ENCODE measurements around the gene CEP112.

DNA sequence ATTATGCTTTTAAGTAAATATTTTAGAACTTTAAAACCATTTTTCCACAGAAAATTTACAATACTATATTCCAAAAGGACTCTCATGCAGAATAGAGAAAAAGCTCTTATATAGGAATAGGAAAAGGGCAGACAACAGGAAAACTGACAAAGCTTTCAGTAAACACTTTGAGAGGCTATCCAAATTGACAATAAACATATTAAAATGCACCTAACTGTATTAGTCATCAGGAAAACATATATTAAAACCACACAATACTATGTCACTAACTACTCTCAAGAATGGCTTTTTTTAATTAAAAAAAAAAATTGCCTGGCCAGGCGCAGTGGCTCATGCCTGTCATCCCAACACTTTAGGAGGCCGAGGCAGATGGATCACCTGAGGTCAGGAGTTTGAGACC is 77.3 kb downstream of the CEP112 start:
- TF ChIP-seq, protein P1, sequence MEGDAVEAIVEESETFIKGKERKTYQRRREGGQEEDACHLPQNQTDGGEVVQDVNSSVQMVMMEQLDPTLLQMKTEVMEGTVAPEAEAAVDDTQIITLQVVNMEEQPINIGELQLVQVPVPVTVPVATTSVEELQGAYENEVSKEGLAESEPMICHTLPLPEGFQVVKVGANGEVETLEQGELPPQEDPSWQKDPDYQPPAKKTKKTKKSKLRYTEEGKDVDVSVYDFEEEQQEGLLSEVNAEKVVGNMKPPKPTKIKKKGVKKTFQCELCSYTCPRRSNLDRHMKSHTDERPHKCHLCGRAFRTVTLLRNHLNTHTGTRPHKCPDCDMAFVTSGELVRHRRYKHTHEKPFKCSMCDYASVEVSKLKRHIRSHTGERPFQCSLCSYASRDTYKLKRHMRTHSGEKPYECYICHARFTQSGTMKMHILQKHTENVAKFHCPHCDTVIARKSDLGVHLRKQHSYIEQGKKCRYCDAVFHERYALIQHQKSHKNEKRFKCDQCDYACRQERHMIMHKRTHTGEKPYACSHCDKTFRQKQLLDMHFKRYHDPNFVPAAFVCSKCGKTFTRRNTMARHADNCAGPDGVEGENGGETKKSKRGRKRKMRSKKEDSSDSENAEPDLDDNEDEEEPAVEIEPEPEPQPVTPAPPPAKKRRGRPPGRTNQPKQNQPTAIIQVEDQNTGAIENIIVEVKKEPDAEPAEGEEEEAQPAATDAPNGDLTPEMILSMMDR (IDR thresholded peaks at IDR 0.05): no peak
- TF ChIP-seq ZNF317 (CRISPR knock-in tag; IDR thresholded peaks at IDR 0.05; ENCODE audit: borderline replicate concordance, low read depth): no peak
- TF ChIP-seq RELA (CRISPR knock-in tag; IDR thresholded peaks at IDR 0.05; ENCODE audit: borderline replicate concordance): no peak
- no peak for TF ChIP-seq NR3C1 (CRISPR knock-in tag; conservative IDR thresholded peaks at IDR 0.05; ENCODE audit: low read depth)
- TF ChIP-seq, protein P2, sequence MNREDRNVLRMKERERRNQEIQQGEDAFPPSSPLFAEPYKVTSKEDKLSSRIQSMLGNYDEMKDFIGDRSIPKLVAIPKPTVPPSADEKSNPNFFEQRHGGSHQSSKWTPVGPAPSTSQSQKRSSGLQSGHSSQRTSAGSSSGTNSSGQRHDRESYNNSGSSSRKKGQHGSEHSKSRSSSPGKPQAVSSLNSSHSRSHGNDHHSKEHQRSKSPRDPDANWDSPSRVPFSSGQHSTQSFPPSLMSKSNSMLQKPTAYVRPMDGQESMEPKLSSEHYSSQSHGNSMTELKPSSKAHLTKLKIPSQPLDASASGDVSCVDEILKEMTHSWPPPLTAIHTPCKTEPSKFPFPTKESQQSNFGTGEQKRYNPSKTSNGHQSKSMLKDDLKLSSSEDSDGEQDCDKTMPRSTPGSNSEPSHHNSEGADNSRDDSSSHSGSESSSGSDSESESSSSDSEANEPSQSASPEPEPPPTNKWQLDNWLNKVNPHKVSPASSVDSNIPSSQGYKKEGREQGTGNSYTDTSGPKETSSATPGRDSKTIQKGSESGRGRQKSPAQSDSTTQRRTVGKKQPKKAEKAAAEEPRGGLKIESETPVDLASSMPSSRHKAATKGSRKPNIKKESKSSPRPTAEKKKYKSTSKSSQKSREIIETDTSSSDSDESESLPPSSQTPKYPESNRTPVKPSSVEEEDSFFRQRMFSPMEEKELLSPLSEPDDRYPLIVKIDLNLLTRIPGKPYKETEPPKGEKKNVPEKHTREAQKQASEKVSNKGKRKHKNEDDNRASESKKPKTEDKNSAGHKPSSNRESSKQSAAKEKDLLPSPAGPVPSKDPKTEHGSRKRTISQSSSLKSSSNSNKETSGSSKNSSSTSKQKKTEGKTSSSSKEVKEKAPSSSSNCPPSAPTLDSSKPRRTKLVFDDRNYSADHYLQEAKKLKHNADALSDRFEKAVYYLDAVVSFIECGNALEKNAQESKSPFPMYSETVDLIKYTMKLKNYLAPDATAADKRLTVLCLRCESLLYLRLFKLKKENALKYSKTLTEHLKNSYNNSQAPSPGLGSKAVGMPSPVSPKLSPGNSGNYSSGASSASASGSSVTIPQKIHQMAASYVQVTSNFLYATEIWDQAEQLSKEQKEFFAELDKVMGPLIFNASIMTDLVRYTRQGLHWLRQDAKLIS (CRISPR knock-in tag; IDR thresholded peaks at IDR 0.05; ENCODE audit: borderline replicate concordance): no peak
- TF ChIP-seq NR2C2 (CRISPR knock-in tag; IDR thresholded peaks at IDR 0.05): no peak
- TF ChIP-seq, protein P3, sequence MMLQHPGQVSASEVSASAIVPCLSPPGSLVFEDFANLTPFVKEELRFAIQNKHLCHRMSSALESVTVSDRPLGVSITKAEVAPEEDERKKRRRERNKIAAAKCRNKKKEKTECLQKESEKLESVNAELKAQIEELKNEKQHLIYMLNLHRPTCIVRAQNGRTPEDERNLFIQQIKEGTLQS (CRISPR knock-in tag; conservative IDR thresholded peaks at IDR 0.05): no peak
- TF ChIP-seq ZBTB21 (CRISPR knock-in tag; IDR thresholded peaks at IDR 0.05; ENCODE audit: borderline replicate concordance): no peak
- TF ChIP-seq FOXJ3 (CRISPR knock-in tag; IDR thresholded peaks at IDR 0.05; ENCODE audit: borderline replicate concordance): no peak
- TF ChIP-seq NFYB (CRISPR knock-in tag; conservative IDR thresholded peaks at IDR 0.05; ENCODE audit: low read depth): no peak
- TF ChIP-seq, protein P4, sequence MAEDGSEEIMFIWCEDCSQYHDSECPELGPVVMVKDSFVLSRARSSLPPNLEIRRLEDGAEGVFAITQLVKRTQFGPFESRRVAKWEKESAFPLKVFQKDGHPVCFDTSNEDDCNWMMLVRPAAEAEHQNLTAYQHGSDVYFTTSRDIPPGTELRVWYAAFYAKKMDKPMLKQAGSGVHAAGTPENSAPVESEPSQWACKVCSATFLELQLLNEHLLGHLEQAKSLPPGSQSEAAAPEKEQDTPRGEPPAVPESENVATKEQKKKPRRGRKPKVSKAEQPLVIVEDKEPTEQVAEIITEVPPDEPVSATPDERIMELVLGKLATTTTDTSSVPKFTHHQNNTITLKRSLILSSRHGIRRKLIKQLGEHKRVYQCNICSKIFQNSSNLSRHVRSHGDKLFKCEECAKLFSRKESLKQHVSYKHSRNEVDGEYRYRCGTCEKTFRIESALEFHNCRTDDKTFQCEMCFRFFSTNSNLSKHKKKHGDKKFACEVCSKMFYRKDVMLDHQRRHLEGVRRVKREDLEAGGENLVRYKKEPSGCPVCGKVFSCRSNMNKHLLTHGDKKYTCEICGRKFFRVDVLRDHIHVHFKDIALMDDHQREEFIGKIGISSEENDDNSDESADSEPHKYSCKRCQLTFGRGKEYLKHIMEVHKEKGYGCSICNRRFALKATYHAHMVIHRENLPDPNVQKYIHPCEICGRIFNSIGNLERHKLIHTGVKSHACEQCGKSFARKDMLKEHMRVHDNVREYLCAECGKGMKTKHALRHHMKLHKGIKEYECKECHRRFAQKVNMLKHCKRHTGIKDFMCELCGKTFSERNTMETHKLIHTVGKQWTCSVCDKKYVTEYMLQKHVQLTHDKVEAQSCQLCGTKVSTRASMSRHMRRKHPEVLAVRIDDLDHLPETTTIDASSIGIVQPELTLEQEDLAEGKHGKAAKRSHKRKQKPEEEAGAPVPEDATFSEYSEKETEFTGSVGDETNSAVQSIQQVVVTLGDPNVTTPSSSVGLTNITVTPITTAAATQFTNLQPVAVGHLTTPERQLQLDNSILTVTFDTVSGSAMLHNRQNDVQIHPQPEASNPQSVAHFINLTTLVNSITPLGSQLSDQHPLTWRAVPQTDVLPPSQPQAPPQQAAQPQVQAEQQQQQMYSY (CRISPR knock-in tag; IDR thresholded peaks at IDR 0.05): no peak
- no peak for TF ChIP-seq KAT7 (CRISPR knock-in tag; IDR thresholded peaks at IDR 0.05; ENCODE audit: borderline replicate concordance)
- TF ChIP-seq, protein P5, sequence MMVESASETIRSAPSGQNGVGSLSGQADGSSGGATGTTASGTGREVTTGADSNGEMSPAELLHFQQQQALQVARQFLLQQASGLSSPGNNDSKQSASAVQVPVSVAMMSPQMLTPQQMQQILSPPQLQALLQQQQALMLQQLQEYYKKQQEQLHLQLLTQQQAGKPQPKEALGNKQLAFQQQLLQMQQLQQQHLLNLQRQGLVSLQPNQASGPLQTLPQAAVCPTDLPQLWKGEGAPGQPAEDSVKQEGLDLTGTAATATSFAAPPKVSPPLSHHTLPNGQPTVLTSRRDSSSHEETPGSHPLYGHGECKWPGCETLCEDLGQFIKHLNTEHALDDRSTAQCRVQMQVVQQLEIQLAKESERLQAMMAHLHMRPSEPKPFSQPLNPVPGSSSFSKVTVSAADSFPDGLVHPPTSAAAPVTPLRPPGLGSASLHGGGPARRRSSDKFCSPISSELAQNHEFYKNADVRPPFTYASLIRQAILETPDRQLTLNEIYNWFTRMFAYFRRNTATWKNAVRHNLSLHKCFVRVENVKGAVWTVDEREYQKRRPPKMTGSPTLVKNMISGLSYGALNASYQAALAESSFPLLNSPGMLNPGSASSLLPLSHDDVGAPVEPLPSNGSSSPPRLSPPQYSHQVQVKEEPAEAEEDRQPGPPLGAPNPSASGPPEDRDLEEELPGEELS (CRISPR knock-in tag; IDR thresholded peaks at IDR 0.05): no peak
- no peak for TF ChIP-seq GRHL2 (CRISPR knock-in tag; IDR thresholded peaks at IDR 0.05; ENCODE audit: insufficient replicate concordance, severe bottlenecking)

Data from WTC11 (cell line).